Measurements from ENCODE around the gene GRIA3. TPM values are rescaled to one million over a fixed set of nuclear protein-coding genes. Genes with fewer than 3 reads are reported as not detected.
"Not testable (repeated sequence)": the region's sequence is repeated elsewhere in the genome, so short reads cannot be mapped to it uniquely, and the experiment has no call there.

GRIA3 gene
- total RNA-seq, 1 experiment from 2014 or later: not detected

- no peak for DNase-seq (ENCODE audit: low read depth)
Observed at GRCh38 chrX:123455693-123456092, 271.6 kb downstream of the GRIA3 start.

- no peak for DNase-seq (ENCODE audit: low read depth)
Observed at GRCh38 chrX:123464709-123465108, 280.6 kb downstream of the GRIA3 start.

- no peak for DNase-seq (ENCODE audit: low read depth)
Observed at GRCh38 chrX:123468481-123468880, 284.4 kb downstream of the GRIA3 start.

GRCh38 chrX:123475068-123475724 lies 291.1 kb downstream of the GRIA3 start:
- no peak for DNase-seq (ENCODE audit: low read depth)

- no peak for DNase-seq (ENCODE audit: low read depth)
Observed at GRCh38 chrX:123476611-123477219, 292.6 kb downstream of the GRIA3 start.

GRCh38 chrX:123477673-123478072 lies 293.6 kb downstream of the GRIA3 start:
- DNase-seq (ENCODE audit: low read depth): no peak

GRCh38 chrX:123481913-123482851 lies 298.1 kb downstream of the GRIA3 start:
- DNase-seq (ENCODE audit: low read depth): no peak

- no peak for DNase-seq (ENCODE audit: low read depth)
Observed at GRCh38 chrX:123486297-123486696, 302.2 kb downstream of the GRIA3 start.

GRCh38 chrX:123487236-123487635 lies 303.2 kb downstream of the GRIA3 start:
- DNase-seq (ENCODE audit: low read depth): no peak

- DNase-seq (ENCODE audit: low read depth): no peak
Observed at GRCh38 chrX:123487669-123488068, 303.6 kb downstream of the GRIA3 start.

- DNase-seq (ENCODE audit: low read depth): no peak
Observed at GRCh38 chrX:123489011-123489410, 304.9 kb downstream of the GRIA3 start.

GRCh38 chrX:123493857-123494256 lies 309.8 kb downstream of the GRIA3 start:
- DNase-seq (ENCODE audit: low read depth): no peak

- no peak for DNase-seq (ENCODE audit: low read depth)
Observed at GRCh38 chrX:123499787-123500186, 315.7 kb downstream of the GRIA3 start.

GRCh38 chrX:123504047-123504446 lies 320.0 kb downstream of the GRIA3 start:
- DNase-seq (ENCODE audit: low read depth): no peak

GRCh38 chrX:123504630-123505270 lies 320.7 kb downstream of the GRIA3 start:
- DNase-seq (ENCODE audit: low read depth): no peak

- no peak for DNase-seq (ENCODE audit: low read depth)
Observed at GRCh38 chrX:123513585-123514278, 329.7 kb downstream of the GRIA3 start.

- DNase-seq (ENCODE audit: low read depth): not testable (repeated sequence)
Observed at GRCh38 chrX:123514279-123514640, 330.2 kb downstream of the GRIA3 start.

- no peak for DNase-seq (ENCODE audit: low read depth)
Observed at GRCh38 chrX:123518791-123519190, 334.7 kb downstream of the GRIA3 start.

- no peak for DNase-seq (ENCODE audit: low read depth)
Observed at GRCh38 chrX:123525123-123525725, 341.1 kb downstream of the GRIA3 start.

- DNase-seq (ENCODE audit: low read depth): not testable (repeated sequence)
Observed at GRCh38 chrX:123530726-123531125, 346.6 kb downstream of the GRIA3 start.
